UCSD-AML1 (cell line): ENCODE data around the gene NUDT4.
"Not testable (repeated sequence)": the region's sequence is repeated elsewhere in the genome, so short reads cannot be mapped to it uniquely, and the experiment has no call there.

Experiments
- DNase-seq: peaks from one replicate; lab custom pipeline; 2025; ENCODE audit not compliant: unreplicated experiment; lab: John Stamatoyannopoulos, UW

Gene NUDT4

DNA sequence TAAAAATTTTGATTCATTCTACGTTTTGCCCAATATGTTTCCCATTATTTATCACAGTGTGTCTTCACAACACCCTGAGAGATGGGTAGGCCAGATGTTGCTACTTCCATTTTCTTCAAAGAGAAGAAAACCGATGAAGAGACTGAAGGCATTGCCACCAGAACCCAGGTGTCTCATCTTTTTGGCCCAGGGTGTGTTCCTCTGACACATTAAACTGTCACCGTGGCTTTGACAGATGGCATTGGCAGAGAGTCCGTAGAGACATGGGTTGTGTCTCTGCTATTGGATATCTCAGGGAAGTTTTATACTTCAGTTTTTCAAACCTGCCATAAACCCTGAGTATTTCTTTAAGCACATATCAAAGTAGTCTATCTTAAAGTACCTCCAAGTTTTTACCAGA lies 11.3 kb upstream of the NUDT4 start:
- DNase-seq = no peak

DNA sequence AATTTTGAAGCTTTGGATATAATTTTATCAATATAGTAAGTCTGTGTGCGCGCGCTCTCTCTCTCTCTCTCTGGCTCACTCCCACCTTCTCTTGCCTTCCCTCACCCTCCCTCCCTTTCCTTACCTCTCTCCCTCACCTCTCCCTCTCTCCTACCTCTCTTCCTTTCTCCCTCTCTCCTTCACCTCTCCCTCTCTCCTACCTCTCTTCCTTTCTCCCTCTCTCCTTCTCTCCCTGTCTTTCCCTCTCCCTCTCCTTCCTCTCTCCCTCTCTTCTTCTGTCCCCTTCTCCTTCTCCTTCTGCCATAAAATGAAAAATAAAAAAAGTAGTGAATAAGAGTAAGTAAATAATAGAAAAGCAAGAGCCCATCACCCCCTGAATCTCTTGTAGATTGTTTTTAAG lies 9.0 kb upstream of the NUDT4 start:
- no peak for DNase-seq

DNA sequence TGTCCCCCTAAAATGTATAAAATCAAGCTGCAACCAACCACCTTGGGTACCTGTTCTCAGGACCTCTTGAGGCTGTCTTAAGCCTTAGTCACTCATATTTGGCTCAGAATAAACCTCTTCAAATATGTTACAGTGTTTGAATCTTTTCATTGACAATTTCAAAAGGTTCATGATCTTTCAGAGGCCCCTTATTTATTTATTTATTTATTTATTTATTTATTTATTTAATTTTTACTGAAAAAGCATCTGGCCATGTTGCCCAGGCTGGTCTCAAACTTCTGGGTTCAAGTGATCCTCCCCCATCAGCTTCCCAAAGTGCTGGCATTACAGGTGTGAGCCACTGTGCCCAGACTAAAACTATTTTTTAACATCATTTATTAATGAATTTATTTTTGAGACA lies 8.2 kb upstream of the NUDT4 start:
- no peak for DNase-seq

DNA sequence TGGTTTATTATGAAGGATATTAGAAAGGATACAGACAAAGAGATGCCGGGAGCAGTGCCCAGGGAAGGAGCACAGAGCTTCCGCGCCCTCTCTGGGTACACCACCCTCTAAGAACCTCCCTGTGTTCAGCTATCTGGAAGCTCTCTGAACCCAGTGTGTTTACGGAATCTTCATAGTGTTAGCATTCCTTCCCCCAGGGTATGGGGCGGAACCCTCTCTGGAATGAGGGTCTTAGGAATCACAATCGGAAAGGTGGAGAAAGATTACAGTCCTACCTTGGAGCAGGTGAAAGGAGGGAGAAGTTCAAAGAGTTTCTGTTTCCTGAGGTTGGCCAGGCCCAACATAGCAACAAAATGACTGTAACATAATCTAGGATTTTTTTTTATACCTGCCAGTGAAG lies 6.8 kb upstream of the NUDT4 start:
- DNase-seq = no peak

DNA sequence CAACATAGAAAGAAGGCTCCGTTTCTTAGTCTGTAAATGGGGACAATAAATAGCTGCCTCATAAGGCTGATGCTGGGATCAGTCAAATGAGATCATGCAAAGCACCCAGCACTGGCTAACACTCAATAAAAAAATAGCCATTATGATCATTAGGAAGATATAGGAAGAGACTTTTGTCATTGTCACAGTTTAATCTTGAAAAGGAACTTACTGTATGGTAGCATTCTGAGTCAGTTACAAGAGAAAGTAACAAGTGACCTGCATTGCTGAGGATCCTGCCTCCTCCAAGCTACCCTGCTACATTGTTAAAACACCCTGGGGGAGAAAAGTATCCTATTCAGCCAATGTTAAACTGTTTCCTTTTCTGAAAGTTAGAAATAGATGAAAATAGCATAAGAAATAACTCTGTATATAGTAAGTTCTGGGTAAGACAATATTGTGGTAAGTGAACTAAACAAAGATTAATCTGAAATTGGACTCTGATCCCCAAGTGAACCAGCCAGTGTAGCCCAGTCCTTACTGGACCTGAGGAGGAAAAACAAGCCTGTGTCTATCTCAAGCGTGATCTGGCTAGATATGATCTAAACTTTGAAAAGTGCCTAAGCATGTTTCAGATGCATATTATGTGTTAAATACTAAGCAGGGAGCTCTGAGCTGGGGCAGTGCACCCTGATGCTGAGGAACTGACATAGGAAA lies 3.6 kb upstream of the NUDT4 start:
- no peak for DNase-seq

DNA sequence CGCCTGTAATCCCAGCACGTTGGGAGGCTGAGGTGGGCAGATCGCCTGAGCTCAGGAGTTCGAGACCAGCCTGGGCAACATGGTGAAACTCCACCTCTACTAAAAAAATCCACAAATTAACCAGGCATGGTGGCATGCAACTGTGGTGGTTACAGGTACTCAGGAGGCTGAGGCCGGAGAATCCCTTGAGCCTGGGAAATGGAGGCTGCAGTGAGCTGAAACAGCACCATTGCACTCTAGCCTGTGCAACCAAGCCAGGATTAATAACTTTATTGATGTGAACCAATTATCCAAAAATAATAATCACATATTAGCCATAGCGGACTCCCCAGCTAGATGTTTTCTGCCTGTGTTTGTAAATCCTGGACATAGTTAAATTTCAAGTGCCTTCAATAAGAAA lies 1.8 kb upstream of the NUDT4 start:
- DNase-seq = no peak

DNA sequence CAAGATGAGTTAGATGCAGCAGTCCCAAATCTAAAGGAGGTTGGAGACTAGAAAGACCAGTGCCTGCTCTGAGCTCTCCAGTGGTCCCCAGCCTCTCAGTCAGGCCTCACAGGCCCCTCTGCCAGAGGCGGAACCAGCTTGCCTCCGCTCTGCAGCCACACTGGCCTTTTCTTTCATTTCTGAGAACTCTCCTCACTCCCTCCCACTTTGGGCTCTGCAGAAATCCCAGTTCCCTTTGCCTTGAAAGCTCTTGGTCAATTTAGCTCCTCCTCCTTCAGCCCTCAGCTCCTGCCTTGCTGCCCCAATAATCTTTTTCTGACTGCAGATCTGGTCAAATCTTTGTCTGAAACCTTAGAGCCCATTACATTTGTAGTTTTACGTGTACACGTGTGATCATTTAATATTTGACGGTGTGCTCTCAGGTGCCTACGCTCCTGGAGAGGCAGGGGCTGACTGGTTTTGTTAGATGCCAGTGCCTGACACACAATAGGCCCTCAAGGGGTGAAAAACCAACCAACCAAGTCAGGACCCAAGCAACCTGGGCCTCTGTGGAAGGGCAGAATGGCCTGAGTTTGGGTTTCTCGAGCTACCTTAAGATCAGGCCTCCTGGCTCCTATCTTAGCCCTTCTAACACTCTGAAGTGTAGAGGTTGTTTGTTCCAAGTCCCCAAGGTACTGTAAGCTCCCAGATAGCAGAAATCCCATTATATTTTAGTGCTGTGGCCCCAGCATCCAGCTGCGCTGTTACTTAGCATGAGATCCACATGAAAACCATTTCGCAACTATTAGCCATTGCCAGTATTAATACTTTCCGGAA lies 1.1 kb upstream of the NUDT4 start:
- DNase-seq = no peak

DNA sequence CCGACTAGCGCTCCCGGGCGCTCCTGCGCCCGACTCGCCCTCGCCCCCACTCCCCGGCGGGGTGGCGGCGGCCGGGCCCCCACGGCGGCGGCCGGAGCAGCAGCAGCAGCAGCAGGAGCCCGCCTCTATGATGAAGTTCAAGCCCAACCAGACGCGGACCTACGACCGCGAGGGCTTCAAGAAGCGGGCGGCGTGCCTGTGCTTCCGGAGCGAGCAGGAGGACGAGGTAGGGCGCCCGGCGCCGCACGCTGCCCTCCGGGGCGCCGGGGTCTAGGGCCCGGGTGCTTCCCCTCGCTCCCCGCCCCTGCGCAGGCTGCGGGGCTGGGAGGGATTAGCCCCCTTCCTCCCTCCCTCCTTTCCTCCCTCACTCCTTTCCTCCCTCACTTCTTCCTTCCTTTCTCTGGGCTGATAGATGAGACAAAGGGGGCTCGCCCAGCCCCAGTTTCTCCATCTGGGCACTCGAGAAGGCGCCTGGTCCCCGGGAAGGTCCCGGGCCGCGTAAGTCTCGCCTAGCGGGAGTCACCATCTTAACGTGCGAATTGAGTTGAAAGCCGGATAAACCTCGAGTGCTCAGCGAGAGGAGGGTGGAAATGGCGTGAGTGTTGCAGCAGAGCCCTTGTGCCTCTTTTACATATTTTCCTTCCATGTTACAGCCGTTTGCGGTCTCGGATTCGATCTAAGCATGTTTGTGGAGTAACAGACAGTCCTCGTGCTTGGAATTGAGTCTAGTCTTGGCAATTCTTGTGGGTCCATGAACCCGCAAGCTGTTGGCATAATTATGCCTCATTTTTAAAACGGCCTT lies 672 bp downstream of the NUDT4 start:
- DNase-seq = peak; percentile 58

DNA sequence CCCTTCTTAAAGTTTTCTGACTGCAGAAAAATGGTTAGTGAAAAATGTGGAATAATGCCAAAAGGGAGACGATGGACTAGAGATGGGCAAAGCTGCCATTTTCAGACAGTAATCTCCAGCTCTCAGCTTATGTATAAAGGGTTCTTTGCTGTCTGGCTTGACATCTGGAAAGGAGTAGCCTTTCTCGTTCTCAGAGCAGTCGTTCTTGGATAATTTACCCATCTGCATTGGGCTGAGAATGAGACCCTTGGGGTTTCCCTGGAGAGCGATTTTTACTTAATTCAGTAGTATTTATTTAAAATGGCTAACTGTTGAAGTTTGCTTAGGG lies 1.2 kb downstream of the NUDT4 start:
- no peak for DNase-seq

DNA sequence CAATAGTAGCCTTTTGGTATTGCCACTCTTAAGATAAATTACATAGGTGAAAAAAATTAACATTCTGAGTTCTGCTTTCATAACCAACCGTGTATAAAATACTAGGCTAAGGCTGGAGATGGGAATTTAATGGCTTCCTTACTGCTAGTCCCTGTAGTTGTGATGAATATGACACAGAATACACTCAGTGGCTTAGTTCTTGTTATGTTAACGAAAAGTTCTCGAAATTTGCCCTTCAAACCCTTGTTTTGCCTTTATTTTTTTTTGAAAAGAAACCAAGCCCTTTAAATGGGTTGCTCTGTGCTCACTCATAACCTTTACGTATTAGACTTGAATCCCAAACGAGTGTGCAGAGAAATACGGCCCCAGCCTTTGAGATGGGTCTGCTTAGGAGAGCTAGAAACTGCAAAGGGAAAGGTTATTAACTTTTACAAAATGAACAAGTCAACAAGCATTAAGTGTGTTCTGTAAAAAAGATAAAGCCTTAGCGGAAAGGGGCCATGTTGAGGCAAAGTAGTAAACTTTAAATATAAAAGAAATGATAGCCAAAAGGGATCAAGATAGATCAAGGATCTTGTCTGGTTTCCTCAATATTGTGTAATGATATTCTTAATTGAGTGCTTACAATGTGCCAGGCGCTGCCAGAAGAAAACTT lies 1.7 kb downstream of the NUDT4 start:
- DNase-seq = no peak

DNA sequence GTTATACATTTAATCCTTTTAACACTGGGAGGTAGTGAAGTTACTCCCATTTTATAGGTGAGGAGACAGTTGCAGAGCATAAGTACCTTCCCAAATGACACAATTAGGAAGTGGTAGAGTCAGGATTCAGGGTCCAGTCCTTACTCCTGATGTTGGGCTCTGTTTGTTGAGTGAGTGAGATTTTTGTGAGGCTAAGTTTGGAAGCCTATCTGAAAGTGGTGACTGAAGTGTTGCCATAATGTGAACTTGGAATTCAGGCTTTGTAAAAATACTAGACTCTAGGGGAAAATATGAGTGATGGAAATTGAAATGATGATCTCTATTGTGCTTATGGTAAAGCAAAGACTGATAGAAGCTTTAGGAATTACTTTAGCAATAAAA lies 2.2 kb downstream of the NUDT4 start:
- DNase-seq = no peak

DNA sequence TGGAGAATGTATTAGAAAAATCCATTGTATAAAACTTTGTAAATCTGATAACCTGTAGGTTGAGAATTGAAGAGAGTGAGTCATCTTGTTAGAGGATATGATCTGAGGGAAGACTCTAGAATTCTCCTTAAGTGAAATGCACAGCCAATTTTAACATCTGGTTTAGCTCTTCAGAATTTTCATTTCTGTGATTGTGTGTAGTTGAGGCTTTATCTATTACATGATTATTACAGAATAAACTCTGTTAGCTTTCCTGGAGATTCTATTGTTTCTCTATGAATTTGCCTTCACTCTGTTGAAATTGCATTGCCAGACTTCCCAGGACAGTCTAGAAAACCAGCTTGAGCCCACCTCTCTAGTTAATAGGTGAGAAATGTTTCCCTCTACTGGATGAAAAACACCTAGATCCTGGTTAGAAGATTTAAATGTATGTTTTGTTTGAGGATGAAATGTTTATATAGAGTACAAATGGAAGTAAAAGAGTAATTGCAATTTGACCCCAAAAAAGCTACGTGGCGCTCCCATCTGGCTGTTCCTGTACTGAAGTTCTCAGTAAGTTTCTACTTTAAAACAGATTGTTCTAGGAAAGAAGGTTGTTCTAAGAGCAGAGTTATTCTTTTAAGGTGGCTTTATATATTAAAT lies 2.9 kb downstream of the NUDT4 start:
- no peak for DNase-seq

DNA sequence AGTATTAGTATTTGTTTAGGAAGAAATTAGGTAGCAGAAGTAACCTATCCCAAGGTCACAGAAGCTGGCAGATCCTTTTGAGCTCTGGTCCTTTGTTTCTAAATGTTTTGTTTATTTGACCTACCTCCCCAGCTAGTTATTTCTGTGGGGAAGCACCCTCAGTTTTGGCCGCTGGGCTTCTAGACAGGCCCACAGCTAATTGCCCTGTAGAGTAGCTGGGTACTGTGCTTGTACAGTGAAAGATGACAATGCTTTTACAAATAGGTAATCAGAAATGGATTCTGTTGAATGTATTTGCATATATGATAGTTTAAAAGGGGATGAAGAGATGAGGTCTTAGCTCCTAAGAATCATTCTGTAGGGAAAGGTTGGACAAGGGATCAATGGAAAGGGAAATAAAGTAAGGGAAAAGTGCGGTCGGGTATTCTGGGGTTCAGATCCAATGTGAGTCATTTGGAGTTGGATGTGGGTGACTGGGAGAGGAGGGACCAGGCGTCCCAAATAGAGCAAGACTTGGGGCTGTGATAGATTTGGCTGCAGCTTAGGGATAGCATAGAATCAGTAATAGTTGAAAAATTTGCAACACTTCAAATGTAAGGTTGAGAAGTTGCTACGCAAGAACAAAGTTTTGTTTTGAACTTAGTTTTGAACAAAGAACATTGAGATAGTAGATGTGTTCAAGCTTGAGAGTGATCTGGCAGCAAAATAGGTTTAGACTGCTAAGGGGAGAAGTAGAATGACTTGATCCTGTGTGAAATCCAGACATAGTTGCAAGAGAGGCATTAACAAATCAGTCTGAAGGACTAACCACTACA lies 3.6 kb downstream of the NUDT4 start:
- no peak for DNase-seq

DNA sequence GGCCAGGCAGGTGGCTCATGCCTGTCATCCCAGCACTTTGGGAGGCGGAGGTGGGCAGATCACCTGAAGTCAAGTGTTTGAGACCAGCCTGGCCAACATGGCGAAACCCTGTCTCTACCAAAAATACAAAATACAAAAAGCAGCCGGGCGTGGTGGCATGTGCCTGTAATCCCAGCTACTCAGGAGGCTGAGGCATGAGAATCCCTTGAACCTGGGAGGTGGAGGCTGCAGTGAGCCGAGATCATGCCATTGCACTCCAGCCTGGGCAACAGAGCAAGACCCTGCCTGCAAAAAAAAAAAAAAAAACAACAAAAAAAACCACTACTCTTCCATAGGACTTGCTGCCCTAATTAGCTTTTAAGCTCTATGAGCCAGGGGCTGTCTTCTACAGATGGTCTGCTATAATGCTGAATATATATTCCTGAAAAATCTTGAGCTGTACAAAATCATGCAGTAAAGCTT lies 4.3 kb downstream of the NUDT4 start:
- DNase-seq = not testable (repeated sequence)

DNA sequence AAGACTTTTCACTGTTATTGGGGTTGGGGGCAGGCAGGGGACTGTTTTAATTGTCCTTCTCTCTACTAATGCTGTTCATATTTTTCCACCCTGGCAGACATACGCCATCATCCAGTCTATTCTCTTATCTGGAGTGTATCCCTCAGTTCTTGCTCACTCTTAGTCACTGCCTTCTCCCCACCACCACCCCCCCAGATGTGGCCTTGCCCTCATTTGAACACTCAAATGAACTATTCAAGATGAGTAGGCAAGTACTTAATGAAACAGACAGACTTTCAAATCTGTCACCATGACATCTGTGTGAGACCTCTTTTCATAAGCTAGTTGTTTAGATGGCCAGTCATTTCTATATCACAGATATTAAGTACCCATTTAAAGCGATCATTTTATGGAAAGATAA lies 10.1 kb downstream of the NUDT4 start:
- DNase-seq = no peak

DNA sequence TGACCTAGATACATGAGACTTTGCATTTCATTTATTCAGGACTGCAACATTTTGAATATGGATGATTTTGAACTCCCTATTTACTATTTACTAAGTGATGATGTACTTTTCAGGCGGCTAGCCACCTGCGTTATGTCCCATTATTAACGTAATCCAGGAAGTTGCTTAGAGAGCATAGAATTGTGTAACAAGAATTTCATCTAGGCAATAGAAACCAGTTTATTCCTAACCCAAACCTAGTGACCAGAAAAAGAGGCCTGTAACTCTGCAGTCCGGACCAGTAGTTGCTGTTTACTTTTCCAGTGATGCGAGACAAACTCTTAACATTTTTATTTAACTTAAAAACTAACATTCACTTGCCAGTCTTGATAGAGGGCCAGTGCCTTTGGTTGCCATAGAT lies 12.3 kb downstream of the NUDT4 start:
- no peak for DNase-seq

DNA sequence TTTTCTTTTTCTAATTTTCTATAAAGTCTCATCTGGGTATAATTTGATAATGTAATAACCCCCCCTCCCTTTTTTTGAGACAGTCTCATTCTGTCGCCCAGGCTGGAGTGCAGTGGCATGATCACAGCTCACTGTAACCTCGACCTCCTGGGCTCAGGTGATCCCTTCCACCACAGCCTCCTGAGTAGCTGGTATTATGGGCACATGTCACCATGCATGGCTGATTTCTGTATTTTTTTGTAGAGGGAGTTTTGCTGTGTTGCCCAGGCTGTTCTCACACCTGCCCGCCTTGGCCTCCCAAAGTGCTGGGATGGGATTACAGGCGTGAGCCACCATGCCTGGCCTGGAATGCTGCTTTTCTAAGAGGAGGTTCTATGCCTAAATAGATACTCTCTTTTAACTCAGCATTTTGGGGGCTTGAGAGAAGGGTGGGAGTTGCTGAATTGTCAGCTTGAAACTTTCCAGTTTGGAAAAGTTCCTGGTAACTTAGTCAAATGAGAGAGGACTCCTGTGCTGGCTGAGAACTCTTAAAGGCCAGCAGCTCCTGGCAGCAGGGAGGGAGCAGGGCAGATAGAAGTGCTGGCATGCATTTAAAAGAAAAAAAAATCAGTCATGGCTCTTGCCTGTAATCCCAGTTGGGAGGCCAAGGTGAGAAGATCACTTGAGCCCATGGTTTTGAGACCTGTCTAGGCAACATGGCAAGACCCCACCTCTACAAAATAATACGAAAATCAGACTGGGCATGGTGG lies 13.0 kb downstream of the NUDT4 start:
- DNase-seq = no peak

DNA sequence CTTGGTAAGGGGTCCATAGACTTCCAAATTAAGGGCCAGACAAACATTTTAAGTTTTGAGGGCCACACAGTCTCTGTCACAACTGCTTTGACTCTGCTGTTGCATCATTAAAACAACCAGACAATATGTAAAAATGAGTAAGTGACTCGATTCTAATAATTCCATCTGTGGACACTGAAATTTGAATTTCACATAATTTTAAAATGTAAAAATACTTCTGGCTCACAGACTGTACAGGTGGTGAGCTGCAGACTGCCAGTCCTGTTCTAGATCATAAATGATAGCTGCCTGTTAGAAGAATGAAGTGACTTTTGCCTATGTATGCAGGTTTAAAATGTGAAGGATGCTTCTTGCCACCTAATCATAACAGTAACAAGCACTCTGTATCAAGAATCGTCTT lies 15.7 kb downstream of the NUDT4 start:
- DNase-seq = no peak

DNA sequence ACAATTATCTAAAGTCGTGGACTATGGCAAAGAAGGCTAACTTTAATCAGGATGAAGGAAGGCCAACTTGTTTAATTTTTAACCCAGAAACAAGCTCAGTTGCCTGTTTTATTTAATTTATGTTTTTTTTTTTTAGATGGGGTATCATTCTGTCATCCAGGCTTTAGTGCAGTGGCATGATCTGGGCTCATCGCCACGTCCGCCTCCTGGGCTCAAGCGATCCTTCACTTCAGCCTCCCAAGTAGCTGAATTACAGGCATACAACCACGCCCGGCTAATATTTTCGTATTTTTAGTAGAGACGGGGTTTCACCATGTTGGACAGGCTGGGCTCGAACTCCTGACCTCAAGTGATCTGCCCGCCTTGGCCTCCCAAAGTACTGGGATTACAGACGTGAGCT lies 19.7 kb downstream of the NUDT4 start:
- no peak for DNase-seq
